HepG2 (cell line): Measurements from ENCODE around the gene GAREM1. TPM values are rescaled to one million over a fixed set of nuclear protein-coding genes. Genes with fewer than 3 reads are reported as not detected.

Experiments
- AHDC1 ChIP-seq: sonication (generic); formaldehyde crosslinking; IDR thresholded peaks from 2 replicates; pipeline ENCODE4 v1.5.1; 2020; ENCODE audit warnings: mild to moderate bottlenecking, missing genetic modification reagents, borderline replicate concordance
- ATF5 ChIP-seq: sonication (generic); formaldehyde crosslinking; IDR thresholded peaks from 2 replicates; pipeline ENCODE4 v1.4.0; 2020; ENCODE audit warnings: mild to moderate bottlenecking, low read depth, missing genetic modification reagents
- E2F2 ChIP-seq: sonication (generic); formaldehyde crosslinking; IDR thresholded peaks from 2 replicates; pipeline ENCODE4 v1.4.0; 2020; ENCODE audit warnings: missing genetic modification reagents, borderline replicate concordance
- ESRRA ChIP-seq: sonication (generic); formaldehyde crosslinking; IDR thresholded peaks from 2 replicates; pipeline ENCODE4 v1.5.1; 2020; ENCODE audit warnings: mild to moderate bottlenecking, low read depth, missing genetic modification reagents
- KAT8 ChIP-seq: IDR thresholded peaks from 2 replicates; pipeline ENCODE4 v1.6.1; 2016; ENCODE audit warnings: missing genetic modification reagents, missing compliant biosample characterization
- MAZ ChIP-seq, 2 experiments: sonication (generic) in 1 of 2; formaldehyde crosslinking in 1 of 2; IDR thresholded peaks; 2 replicates each; pipeline versions ENCODE4 v1.5.0 to v1.6.1; 2012 to 2020; ENCODE audit warnings: low read depth in 2 of 2, mild to moderate bottlenecking in 2 of 2, borderline replicate concordance in 1 of 2, improper control_type of control experiment in 1 of 2, low read length in 1 of 2, missing genetic modification reagents in 1 of 2, moderate library complexity in 1 of 2
- PAXIP1 ChIP-seq: sonication (generic); formaldehyde crosslinking; conservative IDR thresholded peaks from 2 replicates; pipeline ENCODE4 v1.4.0; 2020; ENCODE audit warnings: mild to moderate bottlenecking, missing genetic modification reagents, moderate library complexity
- PREB ChIP-seq: sonication (generic); formaldehyde crosslinking; IDR thresholded peaks from 2 replicates; pipeline ENCODE4 v1.4.0; 2020; ENCODE audit warnings: missing genetic modification reagents
- RFX1 ChIP-seq: fragments of 450-650 bp; IDR thresholded peaks from 2 replicates; pipeline ENCODE4 v1.6.1; 2017
- RXRB ChIP-seq: IDR thresholded peaks from 2 replicates; pipeline ENCODE4 v1.6.1; 2016; ENCODE audit warnings: borderline replicate concordance, missing genetic modification reagents, missing compliant biosample characterization
- SOX6 ChIP-seq, 2 experiments: fragments of 450-650 bp in 1 of 2; sonication (generic) in 1 of 2; formaldehyde crosslinking in 1 of 2; IDR thresholded peaks; 2 replicates each; pipeline versions ENCODE4 v1.4.0 to v1.6.1; 2017 to 2020; ENCODE audit warnings: antibody characterized with exemption in 1 of 2, mild to moderate bottlenecking in 1 of 2, missing genetic modification reagents in 1 of 2
- SRY ChIP-seq: sonication (generic); formaldehyde crosslinking; IDR thresholded peaks from 2 replicates; pipeline ENCODE4 v1.8.0; 2022; ENCODE audit warnings: mild to moderate bottlenecking, missing genetic modification reagents
- ZFP82 ChIP-seq: sonication (generic); formaldehyde crosslinking; IDR thresholded peaks from 2 replicates; pipeline ENCODE4 v1.5.1; 2020; ENCODE audit warnings: mild to moderate bottlenecking, missing genetic modification reagents, borderline replicate concordance
- ZNF660 ChIP-seq: sonication (generic); formaldehyde crosslinking; IDR thresholded peaks from 2 replicates; pipeline ENCODE4 v1.5.1; 2020; ENCODE audit warnings: mild to moderate bottlenecking, low read depth, missing genetic modification reagents, borderline replicate concordance
- polyA plus RNA-seq, 8 experiments: library from polyadenylated mRNA; depleted of rRNA in 3 of 8; stranded (reverse) in 7 of 8; unstranded in 1 of 8; fragments of >200 nt; fragmentation: Illumina TruSeq in 4 of 8; extraction: Trizol in 4 of 8; gene quantifications; 2 replicates each; pipeline versions ENCODE4 v1.2.1 to v1.2.3, GENCODE V29; 2011 to 2016; ENCODE audit warnings: low read depth in 4 of 8, missing spikeins in 1 of 8, mixed read lengths in 1 of 8; ENCODE audit not compliant: insufficient read depth in 1 of 8
- total RNA-seq, 5 experiments: library from RNA; depleted of rRNA; stranded (reverse); fragments of >200 nt; fragmentation: Illumina TruSeq; extraction: Trizol; gene quantifications; 2 replicates each; pipeline ENCODE4 v1.2.3, GENCODE V29; 2016; ENCODE audit warnings: low read depth in 1 of 5

The GAREM1 gene
- total and polyA plus RNA-seq, 2 of the 13 experiments (the other 11 are each of a cell fraction or from before 2014, with no cell fraction given): 2.5 to 2.9 TPM

GRCh38 chr18:32278177-32278799 is 192.4 kb downstream of the GAREM1 start (continued):
- TF ChIP-seq RXRB (CRISPR knock-in tag) (peak; percentile 58; the same call in 1 of the 2 replicates), ATF5 (no peak), SRY (CRISPR knock-in tag) (no peak), RFX1 (no peak), PAXIP1 (peak; percentile 62), PREB (CRISPR knock-in tag) (no peak), SOX6 (IDR thresholded peaks at IDR 0.05) (no peak), SOX6 (CRISPR knock-in tag; IDR thresholded peaks at IDR 0.05) (peak; percentile 46), AHDC1 (CRISPR knock-in tag) (no peak), E2F2 (no peak), ZFP82 (CRISPR knock-in tag) (no peak), MAZ (IDR thresholded peaks at IDR 0.05; ENCODE audit: borderline replicate concordance, low read depth, low read length) (no peak), MAZ (CRISPR knock-in tag; IDR thresholded peaks at IDR 0.05; ENCODE audit: low read depth) (no peak), ESRRA (CRISPR knock-in tag) (no peak), ZNF660 (CRISPR knock-in tag) (no peak), KAT8 (no peak)
